ENCODE data around the gene RNF145.
"Not testable (repeated sequence)": the region's sequence is repeated elsewhere in the genome, so short reads cannot be mapped to it uniquely, and the experiment has no call there.

RNF145 gene

GRCh38 chr5:159231167-159231566 is 21.8 kb upstream of the RNF145 start:
- peak; percentile 80 for DNase-seq (ENCODE audit: low read depth)
- TF ChIP-seq CTCF (conservative IDR thresholded peaks at IDR 0.05; ENCODE audit: low read depth, low read length) = no peak
- H3K4me3 ChIP-seq (ENCODE audit: low read depth, low read length) = no peak overlapping the region

GRCh38 chr5:159230657-159231056 is 21.3 kb upstream of the RNF145 start:
- DNase-seq (ENCODE audit: low read depth) = no peak
- no peak overlapping the region for H3K4me3 ChIP-seq (ENCODE audit: low read depth, low read length)
- no peak for TF ChIP-seq CTCF (conservative IDR thresholded peaks at IDR 0.05; ENCODE audit: low read depth, low read length)

- not testable (repeated sequence) for DNase-seq (ENCODE audit: low read depth); H3K4me3 ChIP-seq (ENCODE audit: low read depth, low read length)
These were observed 18.7 kb upstream of the RNF145 start for GRCh38 chr5:159228097-159228496.

GRCh38 chr5:159227452-159227851 is 18.1 kb upstream of the RNF145 start:
- no peak overlapping the region for H3K4me3 ChIP-seq (ENCODE audit: low read depth, low read length)
- TF ChIP-seq CTCF (conservative IDR thresholded peaks at IDR 0.05; ENCODE audit: low read depth, low read length) = no peak
- DNase-seq (ENCODE audit: low read depth) = no peak

GRCh38 chr5:159226451-159226850 is 17.1 kb upstream of the RNF145 start:
- no peak for TF ChIP-seq CTCF (conservative IDR thresholded peaks at IDR 0.05; ENCODE audit: low read depth, low read length)
- DNase-seq (ENCODE audit: low read depth) = no peak
- no peak overlapping the region for H3K4me3 ChIP-seq (ENCODE audit: low read depth, low read length)

- no peak for DNase-seq (ENCODE audit: low read depth)
- H3K4me3 ChIP-seq (ENCODE audit: low read depth, low read length) = no peak overlapping the region
- TF ChIP-seq CTCF (conservative IDR thresholded peaks at IDR 0.05; ENCODE audit: low read depth, low read length) = no peak
These were observed 15.1 kb upstream of the RNF145 start for GRCh38 chr5:159224471-159224870.

GRCh38 chr5:159223469-159223868 is 14.1 kb upstream of the RNF145 start:
- no peak overlapping the region for H3K4me3 ChIP-seq (ENCODE audit: low read depth, low read length)
- no peak for DNase-seq (ENCODE audit: low read depth)
- no peak for TF ChIP-seq CTCF (conservative IDR thresholded peaks at IDR 0.05; ENCODE audit: low read depth, low read length)

- TF ChIP-seq CTCF (conservative IDR thresholded peaks at IDR 0.05; ENCODE audit: low read depth, low read length) = no peak
- H3K4me3 ChIP-seq (ENCODE audit: low read depth, low read length) = no peak overlapping the region
- no peak for DNase-seq (ENCODE audit: low read depth)
These were observed 10.9 kb upstream of the RNF145 start for GRCh38 chr5:159220206-159220605.

Data from choroid plexus epithelial cell (primary cell).